Measurements from ENCODE around the gene OPRD1. TPM values are rescaled to one million over a fixed set of nuclear protein-coding genes. Genes with fewer than 3 reads are reported as not detected.
A peak's percentile ranks its signal among the peaks of the same experiment; 100 is the strongest.

The OPRD1 gene
- total RNA-seq, 4 donors from 2014 or later: 0.24 TPM; not detected in 3

- TF ChIP-seq, protein P1, sequence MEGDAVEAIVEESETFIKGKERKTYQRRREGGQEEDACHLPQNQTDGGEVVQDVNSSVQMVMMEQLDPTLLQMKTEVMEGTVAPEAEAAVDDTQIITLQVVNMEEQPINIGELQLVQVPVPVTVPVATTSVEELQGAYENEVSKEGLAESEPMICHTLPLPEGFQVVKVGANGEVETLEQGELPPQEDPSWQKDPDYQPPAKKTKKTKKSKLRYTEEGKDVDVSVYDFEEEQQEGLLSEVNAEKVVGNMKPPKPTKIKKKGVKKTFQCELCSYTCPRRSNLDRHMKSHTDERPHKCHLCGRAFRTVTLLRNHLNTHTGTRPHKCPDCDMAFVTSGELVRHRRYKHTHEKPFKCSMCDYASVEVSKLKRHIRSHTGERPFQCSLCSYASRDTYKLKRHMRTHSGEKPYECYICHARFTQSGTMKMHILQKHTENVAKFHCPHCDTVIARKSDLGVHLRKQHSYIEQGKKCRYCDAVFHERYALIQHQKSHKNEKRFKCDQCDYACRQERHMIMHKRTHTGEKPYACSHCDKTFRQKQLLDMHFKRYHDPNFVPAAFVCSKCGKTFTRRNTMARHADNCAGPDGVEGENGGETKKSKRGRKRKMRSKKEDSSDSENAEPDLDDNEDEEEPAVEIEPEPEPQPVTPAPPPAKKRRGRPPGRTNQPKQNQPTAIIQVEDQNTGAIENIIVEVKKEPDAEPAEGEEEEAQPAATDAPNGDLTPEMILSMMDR (IDR thresholded peaks at IDR 0.05): no peak
- TF ChIP-seq POLR2A (IDR thresholded peaks at IDR 0.05): no peak
- H3K27ac ChIP-seq: no peak overlapping the region
- WGBS, 2 donors: 47 to 51% methylated on average over 3 of the region's 3 CpGs
Observed at GRCh38 chr1:28898405-28898881, 86.5 kb downstream of the OPRD1 start.

GRCh38 chr1:28899267-28899666, 87.3 kb downstream of the OPRD1 start:
- no peak overlapping the region for H3K27ac ChIP-seq
- intact Hi-C loops (cut with DNase I): no loop called here
- no peak for TF ChIP-seq POLR2A (IDR thresholded peaks at IDR 0.05)
- TF ChIP-seq, protein P1 (IDR thresholded peaks at IDR 0.05): no peak
- H3K9me3 ChIP-seq: no peaks in the 10 kb centered on the region
- peaks cover 0 to 12% of the 10 kb centered on the region in 2 donors for H3K4me1 ChIP-seq
- WGBS, 2 donors: 65 to 67% methylated on average over 2 of the region's 2 CpGs
- no peaks in the 10 kb centered on the region for H3K36me3 ChIP-seq
- H3K4me3 ChIP-seq (replicated peaks in 1 of 3): no peak overlapping the region
- no peaks in the 10 kb centered on the region for H3K27me3 ChIP-seq
- no peak for DNase-seq

More at GRCh38 chr1:28898405-28898881, 86.5 kb downstream of the OPRD1 start:
- Histone ChIP-seq H3K36me3 (no peaks in the 10 kb centered on the region), H3K4me1 (peaks cover 0 to 12% of the 10 kb centered on the region in 2 donors), H3K4me3 (replicated peaks in 1 of 3) (no peak overlapping the region), H3K9me3 (no peaks in the 10 kb centered on the region), H3K27me3 (no peaks in the 10 kb centered on the region)
- DNase-seq: peak; percentile 41 to 48
- intact Hi-C loops (cut with DNase I): no loop called here

GRCh38 chr1:28900562-28900961, 88.6 kb downstream of the OPRD1 start:
- intact Hi-C loops (cut with DNase I): no loop called here
- 88 to 91% methylated on average over 3 of the region's 3 CpGs for WGBS, 2 donors
- Histone ChIP-seq H3K4me3 (replicated peaks in 1 of 3) (no peak overlapping the region), H3K4me1 (peaks cover 0 to 12% of the 10 kb centered on the region in 2 donors), H3K36me3 (no peaks in the 10 kb centered on the region), H3K27me3 (no peaks in the 10 kb centered on the region), H3K27ac (no peak overlapping the region), H3K9me3 (no peaks in the 10 kb centered on the region)
- TF ChIP-seq, protein P1 (IDR thresholded peaks at IDR 0.05): no peak
- no peak for TF ChIP-seq POLR2A (IDR thresholded peaks at IDR 0.05)
- no peak for DNase-seq

GRCh38 chr1:28902738-28903137, 90.8 kb downstream of the OPRD1 start:
- 84 to 98% methylated on average over 2 of the region's 2 CpGs for WGBS, 2 donors
- Histone ChIP-seq H3K36me3 (no peaks in the 10 kb centered on the region), H3K27ac (no peak overlapping the region), H3K4me3 (replicated peaks in 1 of 3) (no peak overlapping the region), H3K9me3 (no peaks in the 10 kb centered on the region), H3K4me1 (peaks cover 0 to 12% of the 10 kb centered on the region in 2 donors), H3K27me3 (no peaks in the 10 kb centered on the region)
- DNase-seq: no peak
- intact Hi-C loops (cut with DNase I): no loop called here
- no peak for TF ChIP-seq POLR2A (IDR thresholded peaks at IDR 0.05)
- TF ChIP-seq, protein P1 (IDR thresholded peaks at IDR 0.05): no peak

GRCh38 chr1:28905921-28906666, 94.1 kb downstream of the OPRD1 start:
- H3K4me1 ChIP-seq: peaks cover 0 to 5% of the 10 kb centered on the region in 2 donors
- 98 to 99% methylated on average over 8 of the region's 8 CpGs for WGBS, 2 donors
- no peak overlapping the region for H3K27ac ChIP-seq
- no peaks in the 10 kb centered on the region for H3K9me3 ChIP-seq
- intact Hi-C loops (cut with DNase I): no loop called here
- no peak overlapping the region for H3K4me3 ChIP-seq (replicated peaks in 1 of 3)
- no peak for DNase-seq
- no peaks in the 10 kb centered on the region for H3K36me3 ChIP-seq
- no peak for TF ChIP-seq POLR2A (IDR thresholded peaks at IDR 0.05)
- H3K27me3 ChIP-seq: no peaks in the 10 kb centered on the region
